VCaP (cell line): Measurements from ENCODE around the gene MLXIPL.
A peak's percentile ranks its signal among the peaks of the same experiment; 100 is the strongest.

Experiments used
- H3K27ac ChIP-seq: fragments of 450-650 bp; 2 replicates; pipeline ENCODE4 v1.5.1; 2017
- CTCF ChIP-seq: fragments of 450-650 bp; conservative IDR thresholded peaks from 2 replicates; pipeline ENCODE4 v1.5.1; 2017; ENCODE audit warnings: mild to moderate bottlenecking, moderate library complexity

Gene MLXIPL, protein sequence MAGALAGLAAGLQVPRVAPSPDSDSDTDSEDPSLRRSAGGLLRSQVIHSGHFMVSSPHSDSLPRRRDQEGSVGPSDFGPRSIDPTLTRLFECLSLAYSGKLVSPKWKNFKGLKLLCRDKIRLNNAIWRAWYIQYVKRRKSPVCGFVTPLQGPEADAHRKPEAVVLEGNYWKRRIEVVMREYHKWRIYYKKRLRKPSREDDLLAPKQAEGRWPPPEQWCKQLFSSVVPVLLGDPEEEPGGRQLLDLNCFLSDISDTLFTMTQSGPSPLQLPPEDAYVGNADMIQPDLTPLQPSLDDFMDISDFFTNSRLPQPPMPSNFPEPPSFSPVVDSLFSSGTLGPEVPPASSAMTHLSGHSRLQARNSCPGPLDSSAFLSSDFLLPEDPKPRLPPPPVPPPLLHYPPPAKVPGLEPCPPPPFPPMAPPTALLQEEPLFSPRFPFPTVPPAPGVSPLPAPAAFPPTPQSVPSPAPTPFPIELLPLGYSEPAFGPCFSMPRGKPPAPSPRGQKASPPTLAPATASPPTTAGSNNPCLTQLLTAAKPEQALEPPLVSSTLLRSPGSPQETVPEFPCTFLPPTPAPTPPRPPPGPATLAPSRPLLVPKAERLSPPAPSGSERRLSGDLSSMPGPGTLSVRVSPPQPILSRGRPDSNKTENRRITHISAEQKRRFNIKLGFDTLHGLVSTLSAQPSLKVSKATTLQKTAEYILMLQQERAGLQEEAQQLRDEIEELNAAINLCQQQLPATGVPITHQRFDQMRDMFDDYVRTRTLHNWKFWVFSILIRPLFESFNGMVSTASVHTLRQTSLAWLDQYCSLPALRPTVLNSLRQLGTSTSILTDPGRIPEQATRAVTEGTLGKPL

DNA sequence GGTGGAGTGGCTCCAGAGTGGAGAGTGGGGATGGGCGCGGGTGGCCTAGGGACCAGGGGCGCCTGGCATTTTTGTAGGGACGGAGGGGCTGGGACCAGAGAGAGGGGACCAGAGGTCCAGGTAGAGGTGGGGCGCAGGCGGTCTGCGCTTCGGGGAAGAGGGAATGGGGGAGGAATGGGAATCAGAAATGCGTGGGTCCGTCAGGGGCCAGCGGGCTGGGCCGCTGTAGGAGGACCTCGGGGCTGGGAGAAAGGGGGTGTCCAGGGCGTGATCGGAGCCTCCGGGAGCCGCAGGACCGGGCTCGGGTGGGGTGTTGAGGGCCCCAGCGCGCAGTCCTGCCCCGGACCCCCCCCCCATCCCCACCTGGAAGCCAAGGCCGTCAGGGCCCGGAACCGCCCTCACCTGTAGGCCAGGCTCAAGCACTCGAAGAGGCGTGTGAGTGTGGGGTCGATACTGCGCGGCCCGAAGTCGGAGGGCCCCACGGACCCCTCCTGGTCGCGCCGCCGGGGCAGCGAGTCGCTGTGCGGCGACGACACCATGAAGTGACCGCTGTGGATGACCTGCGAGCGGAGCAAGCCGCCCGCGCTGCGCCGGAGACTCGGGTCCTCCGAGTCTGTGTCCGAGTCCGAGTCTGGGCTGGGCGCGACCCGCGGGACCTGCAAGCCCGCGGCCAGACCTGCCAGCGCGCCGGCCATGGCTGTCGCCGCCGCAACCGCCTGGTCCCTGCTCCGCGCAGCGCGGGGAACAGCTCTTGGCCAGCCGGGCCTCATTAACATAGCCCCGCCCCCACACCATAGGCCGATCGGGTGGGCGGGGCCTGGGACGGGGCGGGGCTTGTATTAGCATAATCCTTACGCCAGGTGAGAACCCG is at the start of gene MLXIPL:
TSS of gene MLXIPL (minus strand) at position 725 of the 871 bp plus-strand sequence. CDS start at position 695, 30 bp downstream.
- TF ChIP-seq CTCF, result no peak
- H3K27ac ChIP-seq, result peak within 1 kb of the TSS; percentile 52; the same call in 1 of the 2 replicates

DNA sequence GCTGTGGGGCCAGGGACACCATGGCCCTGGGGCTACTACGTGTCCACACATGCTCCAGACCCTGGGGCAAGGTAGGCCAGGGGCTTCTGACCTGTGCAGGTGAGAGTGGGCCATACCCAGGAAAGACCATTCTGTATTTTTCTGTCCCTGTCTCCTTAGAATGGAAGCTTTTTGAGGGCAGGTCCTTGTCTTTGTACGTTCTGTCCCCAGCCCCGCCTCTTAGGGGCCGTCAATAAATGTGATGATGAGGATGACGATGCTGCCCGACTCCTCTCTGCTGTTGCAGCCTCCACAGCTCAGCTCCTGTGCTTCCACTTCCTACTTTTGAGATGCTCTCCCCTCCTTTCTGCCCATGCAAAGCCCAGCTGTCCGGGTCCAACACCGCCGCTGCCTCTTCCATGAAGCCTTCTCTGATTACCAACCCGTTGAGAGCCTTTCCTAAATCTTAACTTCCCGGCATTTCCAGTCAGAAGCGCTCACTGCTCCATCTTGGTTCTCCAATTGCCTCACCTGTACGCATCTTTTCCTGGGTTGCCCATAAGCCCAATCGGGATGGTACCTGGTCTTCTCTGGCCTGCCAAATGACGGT is 47.6 kb upstream of the MLXIPL start:
- no peak overlapping the region for H3K27ac ChIP-seq
- TF ChIP-seq CTCF, result no peak

- H3K27ac ChIP-seq, result no peak overlapping the region
- no peak for TF ChIP-seq CTCF
These were observed 47.0 kb upstream of the MLXIPL start for GRCh38 chr7:73671322-73671661.

- no peak for TF ChIP-seq CTCF
- H3K27ac ChIP-seq, result no peak overlapping the region
These were observed 45.6 kb upstream of the MLXIPL start for GRCh38 chr7:73669858-73670385.

GRCh38 chr7:73669288-73669701 is 45.0 kb upstream of the MLXIPL start:
- TF ChIP-seq CTCF, result no peak
- H3K27ac ChIP-seq, result peak overlapping the region; percentile 84

DNA sequence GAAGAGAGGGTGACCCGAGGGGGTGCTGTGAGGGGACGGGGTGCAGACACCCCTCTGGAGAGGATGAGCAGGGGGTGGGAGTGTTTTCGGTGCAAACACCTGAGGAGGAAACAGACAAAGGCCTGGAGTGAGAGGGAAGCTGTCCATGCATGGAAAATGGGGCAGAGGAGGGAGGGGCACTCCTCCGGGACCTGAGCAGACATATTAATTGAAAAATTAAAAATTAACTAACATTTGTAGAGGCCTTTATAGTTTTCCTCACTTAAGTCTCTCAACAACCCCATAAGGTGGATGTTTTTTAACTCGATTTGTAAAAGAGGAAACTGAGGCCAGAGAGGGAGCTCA is 44.5 kb upstream of the MLXIPL start:
- peak overlapping the region; percentile 84 for H3K27ac ChIP-seq
- TF ChIP-seq CTCF, result no peak
